HG02852 (cell line): ENCODE measurements around the gene ERRFI1.

ENCODE experiments used
- ATAC-seq: cut with Tn5 transposase; IDR thresholded peaks from one replicate; pipeline ENCODE4 v1.9.1; 2021; ENCODE audit warnings: mild to moderate bottlenecking, moderate library complexity; ENCODE audit not compliant: unreplicated experiment

Gene ERRFI1

GRCh38 chr1:8020032-8020431 lies 6.1 kb downstream of the ERRFI1 start:
- no peak for ATAC-seq

- no peak for ATAC-seq
Measured at GRCh38 chr1:8019229-8019620, 6.9 kb downstream of the ERRFI1 start.

- no peak for ATAC-seq
Measured at GRCh38 chr1:8018492-8019228, 7.4 kb downstream of the ERRFI1 start.

GRCh38 chr1:8017495-8018197 lies 8.5 kb downstream of the ERRFI1 start:
- ATAC-seq, result no peak

- no peak for ATAC-seq
Measured at GRCh38 chr1:8016895-8017241, 9.2 kb downstream of the ERRFI1 start.

- ATAC-seq, result no peak
Measured at GRCh38 chr1:8016210-8016894, 9.8 kb downstream of the ERRFI1 start.

- no peak for ATAC-seq
Measured at GRCh38 chr1:8015809-8016165, 10.3 kb downstream of the ERRFI1 start.

- no peak for ATAC-seq
Measured at GRCh38 chr1:8015036-8015808, 10.9 kb downstream of the ERRFI1 start.

- no peak for ATAC-seq
Measured at GRCh38 chr1:8014381-8014988, 11.6 kb downstream of the ERRFI1 start.

- no peak for ATAC-seq
Measured at GRCh38 chr1:8013800-8014199, 12.3 kb downstream of the ERRFI1 start.

- ATAC-seq, result no peak
Measured at GRCh38 chr1:8013399-8013798, 12.7 kb downstream of the ERRFI1 start.

- ATAC-seq, result no peak
Measured at GRCh38 chr1:8012955-8013354, 13.2 kb downstream of the ERRFI1 start.

- no peak for ATAC-seq
Measured at GRCh38 chr1:8011923-8012858, 13.9 kb downstream of the ERRFI1 start.

- ATAC-seq, result no peak
Measured at GRCh38 chr1:8011016-8011415, 15.1 kb downstream of the ERRFI1 start.

- no peak for ATAC-seq
Measured at GRCh38 chr1:8010080-8010664, 15.9 kb downstream of the ERRFI1 start.

- ATAC-seq, result no peak
Measured at GRCh38 chr1:8009043-8010002, 16.8 kb downstream of the ERRFI1 start.

- ATAC-seq, result no peak
Measured at GRCh38 chr1:8006037-8006963, 19.8 kb downstream of the ERRFI1 start.
